Stimulated activated CD8-positive, alpha-beta memory T cell treated with anti-CD3 and anti-CD28 coated beads, Interleukin-12 subunit alpha, Interleukin-12 subunit beta, amount 100 ng/mL, for 24 hours (primary cell): ENCODE data around the gene DGCR6.
"Not testable (repeated sequence)": the region's sequence is repeated elsewhere in the genome, so short reads cannot be mapped to it uniquely, and the experiment has no call there.

Experiments used
- DNase-seq: peaks from one replicate; pipeline ENCODE4 v3.0.0-alpha.2; 2020; ENCODE audit errors: extremely low read depth

DGCR6 gene

GRCh38 chr22:18931905-18932652 lies 26.0 kb downstream of the DGCR6 start:
- no peak for DNase-seq

- DNase-seq: no peak
Measured at GRCh38 chr22:18933914-18934313, 27.8 kb downstream of the DGCR6 start.

- DNase-seq: not testable (repeated sequence)
Measured at GRCh38 chr22:18934688-18935087, 28.6 kb downstream of the DGCR6 start.

GRCh38 chr22:18935889-18936529 lies 29.9 kb downstream of the DGCR6 start, which contains the start of gene PRODH:
TSS of gene PRODH (minus strand) at chr22:18936293. CDS start at chr22:18936287, 6 bp downstream.
- DNase-seq: no peak

- DNase-seq: not testable (repeated sequence)
Measured at GRCh38 chr22:18938691-18939090, 32.6 kb downstream of the DGCR6 start.

- not testable (repeated sequence) for DNase-seq
Measured at GRCh38 chr22:18947105-18947504, 41.0 kb downstream of the DGCR6 start.

GRCh38 chr22:18947905-18948304 lies 41.8 kb downstream of the DGCR6 start:
- no peak for DNase-seq

- no peak for DNase-seq
Measured at GRCh38 chr22:18950141-18950540, 44.0 kb downstream of the DGCR6 start.

- no peak for DNase-seq
Measured at GRCh38 chr22:18952022-18952421, 45.9 kb downstream of the DGCR6 start.

GRCh38 chr22:18953128-18953527 lies 47.0 kb downstream of the DGCR6 start:
- DNase-seq: not testable (repeated sequence)

GRCh38 chr22:18954303-18954989 lies 48.3 kb downstream of the DGCR6 start:
- DNase-seq: not testable (repeated sequence)

- no peak for DNase-seq
Measured at GRCh38 chr22:18954990-18955571, 49.0 kb downstream of the DGCR6 start.

- no peak for DNase-seq
Measured at GRCh38 chr22:18955696-18956095, 49.6 kb downstream of the DGCR6 start.

GRCh38 chr22:18956121-18956895 lies 50.2 kb downstream of the DGCR6 start:
- not testable (repeated sequence) for DNase-seq

GRCh38 chr22:18956956-18957355 lies 50.8 kb downstream of the DGCR6 start:
- DNase-seq: not testable (repeated sequence)

- DNase-seq: not testable (repeated sequence)
Measured at GRCh38 chr22:18957621-18958320, 51.7 kb downstream of the DGCR6 start.

GRCh38 chr22:18958321-18958705 lies 52.2 kb downstream of the DGCR6 start:
- not testable (repeated sequence) for DNase-seq

- not testable (repeated sequence) for DNase-seq
Measured at GRCh38 chr22:18958738-18959137, 52.6 kb downstream of the DGCR6 start.

GRCh38 chr22:18959266-18959665 lies 53.1 kb downstream of the DGCR6 start:
- not testable (repeated sequence) for DNase-seq

GRCh38 chr22:18959741-18960140 lies 53.6 kb downstream of the DGCR6 start:
- DNase-seq: not testable (repeated sequence)
